Measurements from ENCODE around the gene TMEM43. TPM values are rescaled to one million over a fixed set of nuclear protein-coding genes. Genes with fewer than 3 reads are reported as not detected.

Gene TMEM43
- total and polyA plus RNA-seq, 2 of the 8 experiments (the other 6 are each of a cell fraction or from before 2014, with no cell fraction given), result 27.0 to 33.7 TPM

DNA sequence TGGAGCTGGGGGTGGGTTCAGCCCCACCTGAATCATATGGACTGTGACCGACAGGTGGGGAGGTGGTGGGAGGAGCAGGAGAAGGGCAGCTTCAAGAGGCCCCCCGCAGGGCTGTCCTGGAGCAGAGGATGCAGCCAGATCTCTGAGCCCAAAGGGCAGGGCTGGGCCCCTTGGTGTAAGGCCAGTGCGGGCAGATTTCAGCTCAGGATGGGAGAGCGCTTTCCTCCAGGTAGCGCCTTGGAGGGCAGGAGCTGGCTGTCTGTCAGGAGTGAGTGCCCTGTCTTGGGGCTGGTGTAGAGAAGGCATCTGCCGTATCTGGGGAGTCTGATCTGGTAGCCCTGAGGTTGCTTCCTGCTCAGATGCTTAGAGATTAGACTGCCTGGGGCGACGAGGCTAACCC is 7.3 kb downstream of the TMEM43 start:
- CTCF ChIA-PET (ENCODE audit: partially characterized antibody), result interaction anchor here (1.5 kb wide), 1 partner anchor 14 kb away, joined by 4 read pairs; no protein-coding TSS in a partner anchor

More for the DNA sequence above, 7.3 kb downstream of the TMEM43 start:
- no peak overlapping the region for H2AK5ac ChIP-seq (ENCODE audit: low read depth, low read length)
- no peak overlapping the region for H3K23ac ChIP-seq (ENCODE audit: insufficient read length)
- H3K9me3 ChIP-seq (ENCODE audit: insufficient read depth in 2 of 2, low read depth in 1 of 2, low read length in 1 of 2), result no peaks in the 10 kb centered on the region
- no peaks in the 10 kb centered on the region for H3K27me3 ChIP-seq (replicated peaks in 1 of 4; ENCODE audit: control insufficient read depth in 3 of 4, extremely low read depth in 1 of 4, insufficient read depth in 3 of 4, low read length in 3 of 4)
- DNase-seq (ENCODE audit: low read depth in 1 of 2, low spot score in 2 of 2) (no peak), FAIRE-seq (no peak)
- POLR2A ChIA-PET (ENCODE audit: partially characterized antibody), result interaction anchor here (2.3 kb wide), 1 partner anchor 13 kb away, joined by 7 read pairs; no protein-coding TSS in a partner anchor
- no peak overlapping the region for H3K9ac ChIP-seq (replicated peaks in 1 of 4; ENCODE audit: extremely low read depth in 1 of 4, low read depth in 3 of 4, low read length in 3 of 4)
- no peak overlapping the region for H3K56ac ChIP-seq (replicated peaks; ENCODE audit: insufficient read length, low read depth, low read length)
- no peak overlapping the region for H3K4me2 ChIP-seq (ENCODE audit: insufficient read depth in 1 of 2, low read depth in 2 of 2, low read length in 2 of 2)
- H3K79me1 ChIP-seq (ENCODE audit: low read depth, low read length), result peaks cover 2% of the 10 kb centered on the region; the same call in 1 of the 2 replicates
- no peak overlapping the region for H2BK5ac ChIP-seq (ENCODE audit: low read depth, low read length)
- H2BK15ac ChIP-seq (ENCODE audit: low read length), result no peak overlapping the region
- WGBS, 2 experiments (ENCODE audit: extremely low coverage in 1 of 2, insufficient coverage in 1 of 2, insufficient read length in 1 of 2, insufficient replicate concordance in 2 of 2, low coverage in 1 of 2, low lambda C conversion rate in 2 of 2, missing lambda C conversion rate in 1 of 2), result 82% methylated on average over 7 of the region's 8 CpGs; no CpG with 5 or more reads in 1 of the 2 experiments
- H3K79me2 ChIP-seq (ENCODE audit: control insufficient read depth in 1 of 2, insufficient read depth in 2 of 2, low read length in 2 of 2), result peaks cover 3 to 11% of the 10 kb centered on the region in 2 experiments; a peak in 2 of 4 replicates
- no peak overlapping the region for H4K5ac ChIP-seq (ENCODE audit: insufficient read length, low read depth, low read length)
- H4K8ac ChIP-seq (ENCODE audit: extremely low read depth, insufficient read depth, low read length), result no peak overlapping the region
- peaks cover 0 to 10% of the 10 kb centered on the region in 2 experiments for H4K20me1 ChIP-seq (replicated peaks in 1 of 2; ENCODE audit: control insufficient read depth in 1 of 2, insufficient read depth in 2 of 2, low read length in 2 of 2)
- no peaks in the 10 kb centered on the region for H3K4me1 ChIP-seq (replicated peaks in 1 of 4; ENCODE audit: control insufficient read depth in 3 of 4, insufficient read depth in 4 of 4, low read length in 3 of 4)
- H3K18ac ChIP-seq (ENCODE audit: extremely low read depth, low read length), result no peak overlapping the region
- no peak overlapping the region for H4K91ac ChIP-seq (replicated peaks; ENCODE audit: insufficient read length, low read length)
- H2BK120ac ChIP-seq (replicated peaks; ENCODE audit: low read depth, low read length), result no peak overlapping the region
- TF ChIP-seq FOSL1 (IDR thresholded peaks at IDR 0.05; ENCODE audit: insufficient read depth, low read depth, low read length) (no peak), BRCA1 (IDR thresholded peaks at IDR 0.05; ENCODE audit: low read depth, low read length) (no peak), CHD2 (IDR thresholded peaks at IDR 0.05; ENCODE audit: low read length) (no peak), MAFK (IDR thresholded peaks at IDR 0.05; ENCODE audit: low read depth, low read length) (no peak), PHF8 (conservative IDR thresholded peaks at IDR 0.05; ENCODE audit: low read depth, low read length) (no peak), RFX5 (IDR thresholded peaks at IDR 0.05; ENCODE audit: borderline replicate concordance, low read depth, low read length) (no peak), ZNF274 (IDR thresholded peaks at IDR 0.05; ENCODE audit: borderline replicate concordance, extremely low read depth, low read length) (no peak)
- no peak overlapping the region for H3K4me3 ChIP-seq (ENCODE audit: extremely low read depth in 1 of 4, insufficient read depth in 2 of 4, low read depth in 3 of 4, low read length in 4 of 4)
- H3K4ac ChIP-seq (replicated peaks; ENCODE audit: insufficient read length, low read depth, low read length), result no peak overlapping the region
- H3K14ac ChIP-seq (ENCODE audit: insufficient read length), result no peak overlapping the region
- H3K36me3 ChIP-seq (ENCODE audit: control insufficient read depth in 2 of 4, insufficient read depth in 4 of 4, low read length in 3 of 4), result peaks cover 12 to 42% (median 30%) of the 10 kb centered on the region in 4 experiments
- H2AFZ ChIP-seq (ENCODE audit: low read length), result no peak overlapping the region
- H2BK20ac ChIP-seq (ENCODE audit: low read length), result no peak overlapping the region
- no peak overlapping the region for H2BK12ac ChIP-seq (ENCODE audit: low read depth, low read length)
- H3K23me2 ChIP-seq (ENCODE audit: low read depth, low read length), result no peaks in the 10 kb centered on the region
- H3K27ac ChIP-seq (ENCODE audit: low read depth, low read length), result no peak overlapping the region
